ENCODE data around the gene AHNAK.

GRCh38 chr11:62572431-62572830 is 25.8 kb upstream of the AHNAK start:
- no peak for TF ChIP-seq CTCF (IDR thresholded peaks at IDR 0.05)
- TF ChIP-seq POLR2A (IDR thresholded peaks at IDR 0.05) = no peak

All from lower leg skin (tissue), 3 donors.